Parathyroid adenoma (tissue), 2 donors: Measurements from ENCODE around the gene IREB2.

ENCODE experiments used
- H2AFZ ChIP-seq: fragments of 300-600 bp; sonication (generic); one replicate; pipeline ENCODE4 v1.7.0; 2017; ENCODE audit warnings: antibody characterized with exemption, mild to moderate bottlenecking
- H3K27ac ChIP-seq: fragments of 300-600 bp; sonication (generic); one replicate; pipeline ENCODE4 v1.7.0; 2017
- H3K27me3 ChIP-seq: fragments of 300-600 bp; sonication (generic); one replicate; pipeline ENCODE4 v1.7.0; 2017; ENCODE audit warnings: low read length; ENCODE audit not compliant: control insufficient read depth, insufficient read depth
- H3K36me3 ChIP-seq: fragments of 300-600 bp; sonication (generic); one replicate; pipeline ENCODE4 v1.7.0; 2017; ENCODE audit warnings: low read length; ENCODE audit not compliant: control insufficient read depth, insufficient read depth
- H3K4me1 ChIP-seq: fragments of 300-600 bp; sonication (generic); one replicate; pipeline ENCODE4 v1.7.0; 2017; ENCODE audit warnings: control low read depth
- H3K4me2 ChIP-seq: fragments of 300-600 bp; sonication (generic); one replicate; pipeline ENCODE4 v1.7.0; 2017; ENCODE audit warnings: low read length
- H3K4me3 ChIP-seq: fragments of 300-600 bp; sonication (generic); one replicate; pipeline ENCODE4 v1.7.0; 2017; ENCODE audit warnings: low read depth, low read length
- H3K79me2 ChIP-seq: fragments of 300-600 bp; sonication (generic); one replicate; pipeline ENCODE4 v1.7.0; 2017; ENCODE audit warnings: control low read depth
- H3K9ac ChIP-seq: fragments of 300-600 bp; sonication (generic); one replicate; pipeline ENCODE4 v1.7.0; 2017; ENCODE audit warnings: mild to moderate bottlenecking
- H3K9me3 ChIP-seq: fragments of 300-600 bp; sonication (generic); one replicate; pipeline ENCODE4 v1.7.0; 2017; ENCODE audit warnings: low read length; ENCODE audit not compliant: control insufficient read depth
- CTCF ChIP-seq: fragments of 300-600 bp; sonication (generic); IDR thresholded peaks from one replicate; pipeline ENCODE4 v1.7.0; 2017; ENCODE audit warnings: antibody characterized with exemption, mild to moderate bottlenecking
- donor health status: primary hyperparathyroidism.

IREB2 gene

GRCh38 chr15:78405336-78405924 lies 32.6 kb upstream of the IREB2 start:
- Histone ChIP-seq H3K79me2 (no peaks in the 10 kb centered on the region), H3K36me3 (no peaks in the 10 kb centered on the region), H3K4me1 (no peaks in the 10 kb centered on the region), H3K4me2 (no peak overlapping the region), H2AFZ (no peak overlapping the region), H3K27ac (no peak overlapping the region), H3K4me3 (no peak overlapping the region), H3K9me3 (no peaks in the 10 kb centered on the region), H3K9ac (no peak overlapping the region), H3K27me3 (no peaks in the 10 kb centered on the region)
- no peak for TF ChIP-seq CTCF

GRCh38 chr15:78406016-78406585 lies 31.9 kb upstream of the IREB2 start:
- Histone ChIP-seq H3K9me3 (no peaks in the 10 kb centered on the region), H3K36me3 (no peaks in the 10 kb centered on the region), H3K27ac (no peak overlapping the region), H3K27me3 (no peaks in the 10 kb centered on the region), H3K4me3 (no peak overlapping the region), H2AFZ (no peak overlapping the region), H3K4me1 (no peaks in the 10 kb centered on the region), H3K4me2 (no peak overlapping the region), H3K79me2 (no peaks in the 10 kb centered on the region), H3K9ac (no peak overlapping the region)
- TF ChIP-seq CTCF: no peak

GRCh38 chr15:78407608-78408354 lies 30.2 kb upstream of the IREB2 start:
- Histone ChIP-seq H3K27ac (no peak overlapping the region), H3K36me3 (no peaks in the 10 kb centered on the region), H3K9me3 (no peaks in the 10 kb centered on the region), H3K4me3 (no peak overlapping the region), H2AFZ (no peak overlapping the region), H3K4me1 (no peaks in the 10 kb centered on the region), H3K27me3 (no peaks in the 10 kb centered on the region), H3K4me2 (no peak overlapping the region), H3K79me2 (no peaks in the 10 kb centered on the region), H3K9ac (no peak overlapping the region)
- TF ChIP-seq CTCF: no peak

GRCh38 chr15:78408355-78408640 lies 29.7 kb upstream of the IREB2 start:
- Histone ChIP-seq H3K79me2 (no peaks in the 10 kb centered on the region), H3K27me3 (no peaks in the 10 kb centered on the region), H3K27ac (no peak overlapping the region), H3K4me1 (no peaks in the 10 kb centered on the region), H3K4me3 (no peak overlapping the region), H3K9ac (no peak overlapping the region), H3K4me2 (no peak overlapping the region), H3K9me3 (no peaks in the 10 kb centered on the region), H3K36me3 (no peaks in the 10 kb centered on the region), H2AFZ (no peak overlapping the region)
- TF ChIP-seq CTCF: no peak

GRCh38 chr15:78408961-78409360 lies 29.1 kb upstream of the IREB2 start:
- Histone ChIP-seq H3K4me3 (no peak overlapping the region), H2AFZ (no peak overlapping the region), H3K79me2 (no peaks in the 10 kb centered on the region), H3K4me1 (no peaks in the 10 kb centered on the region), H3K4me2 (no peak overlapping the region), H3K27ac (no peak overlapping the region), H3K27me3 (no peaks in the 10 kb centered on the region), H3K36me3 (no peaks in the 10 kb centered on the region), H3K9me3 (no peaks in the 10 kb centered on the region), H3K9ac (no peak overlapping the region)
- TF ChIP-seq CTCF: no peak
